B cell (primary cell): ENCODE data around the gene PPP2R5A. TPM values are rescaled to one million over a fixed set of nuclear protein-coding genes. Genes with fewer than 3 reads are reported as not detected.

Experiments used
- ATAC-seq: fragments of 200-7000 bp; cut with Tn5 transposase; one replicate; pipeline ENCODE4 v1.10.0; 2021; ENCODE audit warnings: low read depth, mild to moderate bottlenecking, moderate number of reproducible peaks, moderate library complexity
- CTCF ChIA-PET: fragments of 350-600 bp; sonication (Branson Sonifier 250); formaldehyde crosslinking; loops from one replicate; lab custom pipeline; 2021; ENCODE audit warnings: antibody characterized with exemption, inconsistent platforms; lab: Charles Lee
- POLR2A ChIA-PET: fragments of 350-600 bp; sonication (Branson Sonifier 250); formaldehyde crosslinking; loops from one replicate; lab custom pipeline; 2021; ENCODE audit warnings: antibody characterized with exemption; lab: Charles Lee
- DNase-seq: peaks from one replicate; pipeline ENCODE4 v3.0.0; 2013
- H2AFZ ChIP-seq: 2 replicates; pipeline ENCODE4 v1.6.1; 2012; ENCODE audit warnings: mild to moderate bottlenecking, low read depth, low read length; ENCODE audit not compliant: insufficient read depth, poor library complexity, severe bottlenecking
- H3K27ac ChIP-seq, 2 donors: 1 replicate in 1 of 2; 2 replicates in 1 of 2; pipeline ENCODE4 v1.5.1; 2012 to 2013; ENCODE audit warnings: low read length in 2 of 2, mild to moderate bottlenecking in 2 of 2, moderate library complexity in 1 of 2
- H3K27me3 ChIP-seq, 4 experiments: fragments of 200-600 bp in 1 of 4; sonication (generic) in 1 of 4; replicated peaks in 1 of 4; 1 replicate in 2 of 4; 2 replicates in 2 of 4; pipeline versions ENCODE4 v1.6.1 to v1.7.0; 2013 to 2016; ENCODE audit warnings: low read length in 3 of 4, mild to moderate bottlenecking in 2 of 4, mixed read lengths in 1 of 4, moderate library complexity in 1 of 4; ENCODE audit not compliant: insufficient read depth in 4 of 4, control insufficient read depth in 3 of 4; ENCODE audit errors: control extremely low read depth in 1 of 4
- H3K36me3 ChIP-seq, 2 experiments: replicated peaks in 1 of 2; 1 replicate in 1 of 2; 2 replicates in 1 of 2; pipeline versions ENCODE4 v1.6.1 to v1.7.1; 2013; ENCODE audit warnings: low read length in 1 of 2; ENCODE audit not compliant: insufficient read depth in 2 of 2, control insufficient read depth in 1 of 2; ENCODE audit errors: control extremely low read depth in 1 of 2, extremely low read depth in 1 of 2
- H3K4me1 ChIP-seq, 2 donors: fragments of 200-600 bp in 1 of 2; sonication (generic) in 1 of 2; 1 replicate in 1 of 2; 2 replicates in 1 of 2; pipeline versions ENCODE4 v1.5.1 to v1.6.1; 2013 to 2017; ENCODE audit warnings: low read length in 2 of 2; ENCODE audit not compliant: control insufficient read depth in 2 of 2, insufficient read depth in 2 of 2
- H3K4me2 ChIP-seq: replicated peaks from 2 replicates; pipeline ENCODE3; 2012; ENCODE audit warnings: mild to moderate bottlenecking, low read depth, low read length; ENCODE audit not compliant: poor library complexity, severe bottlenecking
- H3K4me3 ChIP-seq, 5 experiments: fragments of 200-600 bp in 1 of 5; sonication (generic) in 1 of 5; 1 replicate in 3 of 5; 2 replicates in 2 of 5; pipeline versions ENCODE4 v1.5.1 to v1.7.0; 2011 to 2016; ENCODE audit warnings: low read length in 4 of 5, mild to moderate bottlenecking in 4 of 5, low read depth in 2 of 5, control low read depth in 1 of 5, moderate library complexity in 1 of 5; ENCODE audit not compliant: insufficient read depth in 1 of 5; ENCODE audit errors: control extremely low read depth in 1 of 5, extremely low read depth in 1 of 5
- H3K79me2 ChIP-seq: fragments of 200-600 bp; sonication (generic); one replicate; pipeline ENCODE4 v1.6.0; 2016; ENCODE audit warnings: low read length; ENCODE audit not compliant: control insufficient read depth, insufficient read depth
- H3K9ac ChIP-seq: fragments of 200-600 bp; sonication (generic); 2 replicates; pipeline ENCODE4 v1.6.1; 2017; ENCODE audit warnings: mild to moderate bottlenecking, low read length, moderate library complexity
- H3K9me3 ChIP-seq, 3 donors: one replicate each; pipeline versions ENCODE4 v1.6.1 to v1.7.1; 2013; ENCODE audit warnings: low read length in 2 of 3; ENCODE audit not compliant: control insufficient read depth in 2 of 3, insufficient read depth in 1 of 3; ENCODE audit errors: control extremely low read depth in 1 of 3
- H4K20me1 ChIP-seq: 2 replicates; pipeline ENCODE4 v1.6.0; 2012; ENCODE audit warnings: mild to moderate bottlenecking, low read length; ENCODE audit not compliant: insufficient read depth, control insufficient read depth, poor library complexity, severe bottlenecking
- H3K27ac Mint-ChIP-seq: one replicate; pipeline ENCODE4 v1.8.0; 2021; ENCODE audit warnings: mixed read lengths
- H3K27me3 Mint-ChIP-seq: one replicate; pipeline ENCODE4 v1.8.0; 2021; ENCODE audit warnings: mixed read lengths
- H3K4me1 Mint-ChIP-seq: one replicate; pipeline ENCODE4 v1.8.0; 2021; ENCODE audit warnings: mixed read lengths
- H3K4me3 Mint-ChIP-seq: one replicate; pipeline ENCODE4 v1.8.0; 2021; ENCODE audit warnings: mixed read lengths
- H3K9me3 Mint-ChIP-seq: one replicate; pipeline ENCODE4 v1.8.0; 2022; ENCODE audit warnings: mixed read lengths; ENCODE audit not compliant: insufficient read depth
- EZH2 ChIP-seq: IDR thresholded peaks from 2 replicates; pipeline ENCODE4 v1.6.1; 2012; ENCODE audit warnings: borderline replicate concordance, low read depth, mild to moderate bottlenecking, moderate library complexity, low read length; ENCODE audit not compliant: insufficient read depth, poor library complexity, severe bottlenecking
- WGBS: methylation state at CpG from one replicate; pipeline ENCODE4 v1.1.5; 2013; ENCODE audit warnings: missing lambda C conversion rate; ENCODE audit not compliant: insufficient coverage; 5-methylcytosine and 5-hydroxymethylcytosine counted together
- intact Hi-C: fragments of 100-400 bp; cut with micrococcal nuclease; formaldehyde crosslinking; loops from one replicate; pipeline ENCODE4 v1.10.0; 2022
- polyA plus RNA-seq: library from polyadenylated mRNA; depleted of rRNA; stranded (reverse); fragments of >200 nt; gene quantifications from 2 replicates; pipeline ENCODE4 v1.2.3, GENCODE V29; 2012
- total RNA-seq, 2 donors: library from RNA; stranded (reverse); fragments of 120-200 nt in 1 of 2; gene quantifications; 1 replicate in 1 of 2; 2 replicates in 1 of 2; pipeline versions ENCODE4 v1.2.3 to v1.2.4, GENCODE V29; 2013 to 2022
- TF ChIP-seq, protein P1 (sequence below): fragments of 200-600 bp; IDR thresholded peaks from one replicate; pipeline ENCODE4 v1.8.0; 2022; ENCODE audit warnings: antibody characterized with exemption, mild to moderate bottlenecking

Gene PPP2R5A
- total and polyA plus RNA-seq, 2 donors (not counting 1 experiment from before 2014, with no cell fraction given): 22.4 to 43.4 TPM

DNA sequence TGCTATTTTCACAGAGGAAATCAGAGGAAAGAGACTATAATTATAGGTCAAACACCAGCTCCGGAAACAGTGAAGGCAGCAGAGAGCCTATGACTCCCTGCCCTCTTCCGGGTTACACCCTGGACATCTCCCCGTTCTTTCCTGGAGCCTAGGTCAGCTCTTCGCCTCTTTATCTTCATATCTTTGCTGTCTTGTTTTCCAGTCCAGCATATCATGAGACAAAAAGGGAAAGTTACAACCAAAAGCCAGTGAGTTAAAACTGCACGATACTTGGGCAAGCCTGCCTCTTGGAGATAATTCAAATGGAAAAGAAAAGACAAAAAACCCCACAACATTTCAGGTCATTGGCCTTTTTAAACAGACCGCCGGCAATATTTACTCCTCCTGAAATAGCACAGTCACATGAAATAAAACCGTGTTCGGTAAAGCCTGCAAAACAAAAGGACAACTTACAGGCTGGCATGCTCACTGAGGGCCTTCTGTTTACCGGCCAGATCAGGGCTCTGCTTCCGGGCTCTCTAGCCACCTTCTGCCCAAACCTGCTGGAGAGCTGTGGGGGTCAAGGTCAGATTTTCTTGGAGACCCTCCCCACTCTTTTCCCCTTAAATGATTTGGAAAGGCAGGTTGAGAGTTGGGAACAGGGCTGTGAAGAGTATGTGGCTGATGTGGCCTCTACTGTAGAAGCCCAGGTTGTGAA lies 42.8 kb upstream of the PPP2R5A start:
- no peaks in the 10 kb centered on the region for H3K36me3 ChIP-seq
- no peak for TF ChIP-seq EZH2
- TF ChIP-seq, protein P1, sequence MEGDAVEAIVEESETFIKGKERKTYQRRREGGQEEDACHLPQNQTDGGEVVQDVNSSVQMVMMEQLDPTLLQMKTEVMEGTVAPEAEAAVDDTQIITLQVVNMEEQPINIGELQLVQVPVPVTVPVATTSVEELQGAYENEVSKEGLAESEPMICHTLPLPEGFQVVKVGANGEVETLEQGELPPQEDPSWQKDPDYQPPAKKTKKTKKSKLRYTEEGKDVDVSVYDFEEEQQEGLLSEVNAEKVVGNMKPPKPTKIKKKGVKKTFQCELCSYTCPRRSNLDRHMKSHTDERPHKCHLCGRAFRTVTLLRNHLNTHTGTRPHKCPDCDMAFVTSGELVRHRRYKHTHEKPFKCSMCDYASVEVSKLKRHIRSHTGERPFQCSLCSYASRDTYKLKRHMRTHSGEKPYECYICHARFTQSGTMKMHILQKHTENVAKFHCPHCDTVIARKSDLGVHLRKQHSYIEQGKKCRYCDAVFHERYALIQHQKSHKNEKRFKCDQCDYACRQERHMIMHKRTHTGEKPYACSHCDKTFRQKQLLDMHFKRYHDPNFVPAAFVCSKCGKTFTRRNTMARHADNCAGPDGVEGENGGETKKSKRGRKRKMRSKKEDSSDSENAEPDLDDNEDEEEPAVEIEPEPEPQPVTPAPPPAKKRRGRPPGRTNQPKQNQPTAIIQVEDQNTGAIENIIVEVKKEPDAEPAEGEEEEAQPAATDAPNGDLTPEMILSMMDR: no peak
- no peak overlapping the region for H3K9ac ChIP-seq
- no peaks in the 10 kb centered on the region for H3K79me2 ChIP-seq
- 95% methylated on average over 9 of the region's 11 CpGs for WGBS
- intact Hi-C loops: no loop called here
- peak overlapping the region; percentile 6 for H2AFZ ChIP-seq
- H3K4me2 ChIP-seq: no peak overlapping the region
- CTCF ChIA-PET: no interaction called here
- H3K4me1 ChIP-seq: no peaks in the 10 kb centered on the region
- H3K4me1 Mint-ChIP-seq: peaks cover 18% of the 10 kb centered on the region
- no peak overlapping the region for H3K4me3 ChIP-seq
- H3K27me3 ChIP-seq: no peaks in the 10 kb centered on the region
- H3K9me3 Mint-ChIP-seq: no peaks in the 10 kb centered on the region
- ATAC-seq (no peak), DNase-seq (no peak)
- no peaks in the 10 kb centered on the region for H3K27me3 Mint-ChIP-seq
- no peaks in the 10 kb centered on the region for H4K20me1 ChIP-seq
- no peaks in the 10 kb centered on the region for H3K9me3 ChIP-seq
- H3K27ac Mint-ChIP-seq: no peak overlapping the region
- POLR2A ChIA-PET: no interaction called here
- peak overlapping the region; percentile 8 for H3K4me3 Mint-ChIP-seq
- H3K27ac ChIP-seq: no peak overlapping the region

DNA sequence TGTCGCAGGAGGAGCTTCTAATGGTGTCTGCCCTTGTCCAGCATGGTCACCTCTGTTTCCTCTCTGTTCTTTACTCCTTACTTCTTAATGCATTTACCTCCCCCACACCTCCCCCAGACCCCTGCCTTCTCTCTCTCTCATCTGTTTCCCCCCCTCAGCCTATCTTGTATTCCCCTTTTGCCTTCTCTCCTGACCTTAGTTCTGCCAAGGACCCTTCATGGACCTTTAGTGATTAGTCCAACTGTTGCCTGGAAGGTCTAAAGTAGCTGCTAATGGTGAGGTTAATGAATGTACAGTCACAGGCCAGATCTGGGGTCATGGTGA lies 42.3 kb upstream of the PPP2R5A start:
- Histone ChIP-seq H3K36me3 (no peaks in the 10 kb centered on the region), H3K27ac (no peak overlapping the region), H3K79me2 (no peaks in the 10 kb centered on the region), H3K9ac (no peak overlapping the region), H2AFZ (no peak overlapping the region), H3K4me3 (no peak overlapping the region), H3K9me3 (no peaks in the 10 kb centered on the region), H4K20me1 (no peaks in the 10 kb centered on the region), H3K4me2 (no peak overlapping the region), H3K4me1 (no peaks in the 10 kb centered on the region), H3K27me3 (no peaks in the 10 kb centered on the region)
- TF ChIP-seq, protein P1: no peak
- TF ChIP-seq EZH2: no peak
- Mint-ChIP-seq H3K4me3 (no peak overlapping the region), H3K4me1 (peaks cover 18% of the 10 kb centered on the region), H3K27me3 (no peaks in the 10 kb centered on the region), H3K9me3 (no peaks in the 10 kb centered on the region), H3K27ac (no peak overlapping the region)
- no CpG with 5 or more reads among the region's 1 CpG for WGBS
- no peak for ATAC-seq
- POLR2A ChIA-PET: no interaction called here
- DNase-seq: no peak
- CTCF ChIA-PET: no interaction called here
- intact Hi-C loops: no loop called here
